OCI-LY7 (cell line): ENCODE results near the gene ERFE. TPM values are rescaled to one million over a fixed set of nuclear protein-coding genes. Genes with fewer than 3 reads are reported as not detected.

Experiments
- BruUV-seq: library from RNA; stranded (reverse); fragments of 400-500 nt; replicated peaks from 2 replicates; lab custom pipeline; 2021; lab: Mats Ljungman, UMichigan
- CTCF ChIA-PET: fragments of 300-600 bp; sonication (Branson Sonifier 250); formaldehyde crosslinking; loops from one replicate; lab custom pipeline; 2022; ENCODE audit warnings: antibody characterized with exemption; ENCODE audit not compliant: unreplicated experiment; lab: Charles Lee
- POLR2A ChIA-PET: fragments of 300-600 bp; sonication (Branson Sonifier 250); formaldehyde crosslinking; loops from one replicate; lab custom pipeline; 2022; ENCODE audit warnings: antibody characterized with exemption; lab: Charles Lee
- DNase-seq: peaks from one replicate; pipeline ENCODE4 v3.0.0-alpha.2; 2015; ENCODE audit warnings: low spot score
- H2AFZ ChIP-seq: fragments of 200-600 bp; sonication (generic), shearing (Covaris generic); 2 replicates; pipeline ENCODE4 v1.6.1; 2014; ENCODE audit warnings: mild to moderate bottlenecking, antibody characterized with exemption, low read length, moderate library complexity
- H3K27ac ChIP-seq: fragments of 200-600 bp; sonication (generic); 2 replicates; pipeline ENCODE4 v1.5.1; 2014; ENCODE audit warnings: mixed run types, low read depth, mild to moderate bottlenecking, moderate library complexity, low read length, inconsistent platforms; ENCODE audit not compliant: poor library complexity, severe bottlenecking
- H3K36me3 ChIP-seq: fragments of 200-600 bp; sonication (generic); 2 replicates; pipeline ENCODE4 v1.6.1; 2014; ENCODE audit warnings: mild to moderate bottlenecking, antibody characterized with exemption, low read length, moderate library complexity, mixed read lengths; ENCODE audit not compliant: insufficient read depth
- H3K4me1 ChIP-seq: fragments of 200-600 bp; sonication (generic); 2 replicates; pipeline ENCODE4 v1.5.1; 2014; ENCODE audit warnings: mild to moderate bottlenecking, low read length; ENCODE audit not compliant: insufficient read depth, poor library complexity, severe bottlenecking
- H3K4me2 ChIP-seq: fragments of 200-600 bp; sonication (generic); 2 replicates; pipeline ENCODE4 v1.6.1; 2014; ENCODE audit warnings: mild to moderate bottlenecking, low read length
- H3K4me3 ChIP-seq: fragments of 200-600 bp; sonication (generic); 2 replicates; pipeline ENCODE4 v1.5.1; 2014; ENCODE audit warnings: mild to moderate bottlenecking, low read depth, low read length; ENCODE audit not compliant: poor library complexity, severe bottlenecking
- H3K79me2 ChIP-seq: fragments of 200-600 bp; sonication (generic); 2 replicates; pipeline ENCODE4 v1.6.1; 2016; ENCODE audit warnings: low read depth, mild to moderate bottlenecking, low read length, moderate library complexity, mixed read lengths; ENCODE audit not compliant: insufficient read depth
- H3K9me2 ChIP-seq: fragments of 200-600 bp; sonication (generic); 2 replicates; pipeline ENCODE4 v1.6.1; 2016; ENCODE audit warnings: mild to moderate bottlenecking, low read length, mixed read lengths; ENCODE audit not compliant: insufficient read depth
- H3K9me3 ChIP-seq: fragments of 200-600 bp; sonication (generic); 2 replicates; pipeline ENCODE4 v1.6.1; 2014; ENCODE audit warnings: mild to moderate bottlenecking, mixed run types, low read length, mixed read lengths
- H4K20me1 ChIP-seq: fragments of 200-600 bp; sonication (generic); 2 replicates; pipeline ENCODE4 v1.6.1; 2014; ENCODE audit warnings: mild to moderate bottlenecking, antibody characterized with exemption, low read length, moderate library complexity, mixed read lengths; ENCODE audit not compliant: insufficient read depth
- EZH2phosphoT487 ChIP-seq: fragments of 200-600 bp; sonication (generic); IDR thresholded peaks from 2 replicates; pipeline ENCODE4 v1.6.1; 2018; ENCODE audit warnings: low read depth, borderline replicate concordance, mild to moderate bottlenecking, mixed run types, antibody characterized with exemption, low read length, moderate library complexity, mixed read lengths
- intact Hi-C: fragments of 100-400 bp; cut with micrococcal nuclease; formaldehyde crosslinking; loops from one replicate; pipeline ENCODE4 v1.10.0; 2022; ENCODE audit not compliant: unreplicated experiment
- total RNA-seq, 2 experiments: library from RNA; depleted of rRNA in 1 of 2; stranded (reverse); fragments of >200 nt in 1 of 2; shearing (Covaris generic) in 1 of 2; gene quantifications; 2 replicates each; pipeline ENCODE4 v1.2.3, GENCODE V29; 2014 to 2022
- TF ChIP-seq, protein P1 (sequence below): fragments of 200-600 bp; sonication (generic); conservative IDR thresholded peaks from 2 replicates; pipeline ENCODE4 v1.5.1; 2014; ENCODE audit warnings: mild to moderate bottlenecking, antibody characterized with exemption, low read length, moderate library complexity, mixed read lengths

Gene ERFE
- total RNA-seq, 2 experiments from 2014 or later, result 8.2 to 10.2 TPM

GRCh38 chr2:238128534-238129001 is 30.2 kb upstream of the ERFE start:
- DNase-seq, result no peak
- no peak overlapping the region for H3K27ac ChIP-seq
- TF ChIP-seq, protein P1, sequence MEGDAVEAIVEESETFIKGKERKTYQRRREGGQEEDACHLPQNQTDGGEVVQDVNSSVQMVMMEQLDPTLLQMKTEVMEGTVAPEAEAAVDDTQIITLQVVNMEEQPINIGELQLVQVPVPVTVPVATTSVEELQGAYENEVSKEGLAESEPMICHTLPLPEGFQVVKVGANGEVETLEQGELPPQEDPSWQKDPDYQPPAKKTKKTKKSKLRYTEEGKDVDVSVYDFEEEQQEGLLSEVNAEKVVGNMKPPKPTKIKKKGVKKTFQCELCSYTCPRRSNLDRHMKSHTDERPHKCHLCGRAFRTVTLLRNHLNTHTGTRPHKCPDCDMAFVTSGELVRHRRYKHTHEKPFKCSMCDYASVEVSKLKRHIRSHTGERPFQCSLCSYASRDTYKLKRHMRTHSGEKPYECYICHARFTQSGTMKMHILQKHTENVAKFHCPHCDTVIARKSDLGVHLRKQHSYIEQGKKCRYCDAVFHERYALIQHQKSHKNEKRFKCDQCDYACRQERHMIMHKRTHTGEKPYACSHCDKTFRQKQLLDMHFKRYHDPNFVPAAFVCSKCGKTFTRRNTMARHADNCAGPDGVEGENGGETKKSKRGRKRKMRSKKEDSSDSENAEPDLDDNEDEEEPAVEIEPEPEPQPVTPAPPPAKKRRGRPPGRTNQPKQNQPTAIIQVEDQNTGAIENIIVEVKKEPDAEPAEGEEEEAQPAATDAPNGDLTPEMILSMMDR, result no peak
- TF ChIP-seq EZH2phosphoT487, result no peak
- H2AFZ ChIP-seq, result no peak overlapping the region
- no peaks in the 10 kb centered on the region for H3K36me3 ChIP-seq
- no peak overlapping the region for H3K4me3 ChIP-seq
- ChIA-PET CTCF (no interaction called here), POLR2A (interaction anchor here (0.9 kb wide), 1 partner anchor 20 kb away, joined by 6 read pairs; no protein-coding TSS in a partner anchor)
- H3K4me1 ChIP-seq, result no peaks in the 10 kb centered on the region
- peaks cover 8% of the 10 kb centered on the region; the same call in 1 of the 2 replicates for H3K9me3 ChIP-seq
- H4K20me1 ChIP-seq, result no peaks in the 10 kb centered on the region
- no peak overlapping the region for H3K4me2 ChIP-seq
- no TSS peak for BruUV-seq
- intact Hi-C loops, result no loop called here
- no peaks in the 10 kb centered on the region for H3K9me2 ChIP-seq
- H3K79me2 ChIP-seq, result no peaks in the 10 kb centered on the region

DNA sequence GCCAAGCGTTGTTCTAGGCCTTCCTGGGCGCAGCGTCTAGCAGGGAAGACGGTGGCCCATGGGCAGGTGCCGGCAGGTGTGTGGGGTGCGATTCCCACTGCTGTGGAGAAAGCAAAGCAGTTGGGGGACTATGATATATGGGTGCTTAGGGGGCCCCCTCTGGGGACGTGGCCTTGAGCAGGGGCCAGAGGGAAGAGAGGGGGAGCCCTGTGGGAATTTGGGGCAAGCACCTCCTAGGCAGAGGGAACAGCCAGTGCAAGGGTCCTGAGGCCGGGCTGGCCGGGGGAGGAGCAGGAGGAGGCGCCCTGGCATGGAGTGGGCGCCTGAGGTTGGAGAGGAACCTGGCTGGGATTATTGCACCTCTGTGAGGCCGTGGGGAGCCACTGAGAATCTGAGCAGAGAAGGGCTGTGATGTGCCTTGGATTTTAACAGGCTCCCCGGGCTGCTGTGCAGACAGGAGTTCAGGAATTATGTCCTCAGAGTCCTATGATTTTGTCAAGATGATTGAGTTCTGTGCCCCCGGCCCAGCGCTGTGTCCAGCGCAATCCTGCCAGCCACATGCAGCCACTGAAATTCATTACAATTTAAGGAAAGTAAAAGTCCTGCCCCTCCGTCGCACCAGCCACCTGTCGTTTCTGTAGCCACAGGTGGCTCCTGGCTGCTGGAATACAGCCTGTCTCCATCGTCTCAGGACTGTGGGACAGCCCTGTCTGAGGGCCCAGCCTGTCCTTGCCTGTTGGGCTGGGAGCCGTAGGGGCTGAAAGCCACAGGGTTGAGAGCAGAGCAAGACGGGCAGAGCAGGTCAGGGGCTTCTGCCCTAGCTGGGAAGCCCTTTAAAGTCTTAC is 29.4 kb upstream of the ERFE start:
- H3K4me1 ChIP-seq, result no peaks in the 10 kb centered on the region
- H2AFZ ChIP-seq, result no peak overlapping the region
- no peak overlapping the region for H3K27ac ChIP-seq
- no peak overlapping the region for H3K4me3 ChIP-seq
- TF ChIP-seq, protein P1, result no peak
- no peak for TF ChIP-seq EZH2phosphoT487
- H3K79me2 ChIP-seq, result no peaks in the 10 kb centered on the region
- ChIA-PET CTCF (no interaction called here), POLR2A (no interaction called here)
- peaks cover 8% of the 10 kb centered on the region; the same call in 1 of the 2 replicates for H3K9me3 ChIP-seq
- no peak for DNase-seq
- H4K20me1 ChIP-seq, result no peaks in the 10 kb centered on the region
- H3K36me3 ChIP-seq, result no peaks in the 10 kb centered on the region
- H3K9me2 ChIP-seq, result no peaks in the 10 kb centered on the region
- no TSS peak for BruUV-seq
- intact Hi-C loops, result no loop called here
- H3K4me2 ChIP-seq, result no peak overlapping the region
